UCSD-AML1 (cell line): Measurements from ENCODE around the gene SEC14L2.
"Not testable (repeated sequence)": the region's sequence is repeated elsewhere in the genome, so short reads cannot be mapped to it uniquely, and the experiment has no call there.

Source experiments
- DNase-seq: peaks from one replicate; lab custom pipeline; 2025; ENCODE audit not compliant: unreplicated experiment; lab: John Stamatoyannopoulos, UW

The SEC14L2 gene

DNA sequence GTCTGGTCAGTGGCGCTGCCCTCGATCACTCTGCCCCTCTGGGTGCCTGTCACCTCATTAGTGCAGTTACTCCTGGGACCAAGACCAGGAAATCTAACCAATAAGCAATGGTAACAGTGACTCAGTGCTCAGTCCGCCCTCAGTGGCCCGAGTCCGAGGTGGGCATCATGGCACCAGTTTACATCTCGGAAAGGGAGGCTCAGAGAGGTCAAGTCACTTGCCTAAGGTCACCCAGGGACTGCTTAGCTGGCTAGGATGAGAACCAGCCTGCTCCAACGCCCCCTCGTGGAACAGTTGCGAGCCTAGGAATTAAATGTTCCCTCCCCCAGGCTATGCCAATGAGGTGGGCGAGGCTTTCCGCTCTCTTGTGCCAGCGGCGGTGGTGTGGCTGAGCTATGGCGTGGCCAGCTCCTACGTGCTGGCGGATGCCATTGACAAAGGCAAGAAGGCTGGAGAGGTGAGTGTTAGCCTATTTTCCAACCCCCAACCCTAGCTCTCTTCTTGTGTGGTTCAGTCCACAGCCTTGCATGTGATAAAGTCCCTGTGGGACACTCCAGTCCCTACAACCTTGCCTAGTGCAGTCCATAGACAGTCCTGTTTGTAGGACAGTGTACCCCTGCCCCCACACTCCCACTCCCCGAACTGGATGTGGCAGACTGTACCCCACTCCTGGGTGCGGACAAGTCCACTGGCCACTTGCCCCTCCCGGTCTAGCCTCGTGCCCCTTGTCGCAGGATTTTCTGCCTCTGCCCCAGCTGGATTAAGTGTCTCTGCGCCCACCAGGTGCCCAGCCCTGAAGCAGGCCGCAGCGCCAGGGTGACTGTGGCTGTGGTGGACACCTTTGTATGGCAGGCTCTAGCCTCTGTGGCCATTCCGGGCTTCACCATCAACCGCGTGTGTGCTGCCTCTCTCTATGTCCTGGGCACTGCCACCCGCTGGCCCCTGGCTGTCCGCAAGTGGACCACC lies 29.9 kb downstream of the SEC14L2 start:
- peak; percentile 76 for DNase-seq

DNA sequence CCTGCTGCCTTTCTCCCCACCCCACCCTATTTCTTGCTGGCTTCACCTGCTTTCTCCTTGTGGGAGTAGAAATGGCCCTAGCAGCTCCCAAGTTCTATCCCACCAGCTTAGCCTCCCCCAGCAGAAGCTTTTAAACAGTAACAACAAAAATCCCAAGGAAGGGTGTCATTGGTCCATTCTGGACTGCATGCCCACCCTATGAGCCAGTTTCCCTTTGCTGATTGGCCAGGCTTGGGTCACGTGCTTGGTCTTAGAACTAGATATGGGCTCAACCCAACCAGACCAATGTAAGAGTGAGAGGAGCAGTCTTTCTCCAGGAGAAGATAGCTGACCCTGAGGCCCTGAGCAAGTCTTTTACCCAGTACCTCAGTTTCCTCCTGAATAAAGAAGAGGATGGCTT lies 31.1 kb downstream of the SEC14L2 start:
- no peak for DNase-seq

DNA sequence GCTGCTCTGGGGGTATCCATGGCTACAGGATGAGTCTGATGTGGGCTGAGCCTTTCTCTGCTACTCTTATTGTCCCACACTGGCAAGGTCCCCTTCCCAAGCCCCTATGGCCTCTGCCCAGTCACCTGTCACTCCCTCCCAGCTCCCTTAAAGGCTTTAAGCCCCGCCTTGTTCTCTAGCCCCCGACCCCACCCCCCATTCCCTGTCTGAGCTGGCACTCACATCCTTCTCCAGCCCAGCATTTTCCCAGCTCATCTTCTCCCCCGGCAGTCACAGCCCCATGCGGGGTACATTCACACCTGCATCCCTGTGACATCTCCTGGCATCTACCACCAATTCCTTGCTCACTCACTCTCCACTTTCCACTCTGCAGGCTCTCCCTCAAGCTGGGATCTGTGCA lies 33.1 kb downstream of the SEC14L2 start:
- DNase-seq: no peak

DNA sequence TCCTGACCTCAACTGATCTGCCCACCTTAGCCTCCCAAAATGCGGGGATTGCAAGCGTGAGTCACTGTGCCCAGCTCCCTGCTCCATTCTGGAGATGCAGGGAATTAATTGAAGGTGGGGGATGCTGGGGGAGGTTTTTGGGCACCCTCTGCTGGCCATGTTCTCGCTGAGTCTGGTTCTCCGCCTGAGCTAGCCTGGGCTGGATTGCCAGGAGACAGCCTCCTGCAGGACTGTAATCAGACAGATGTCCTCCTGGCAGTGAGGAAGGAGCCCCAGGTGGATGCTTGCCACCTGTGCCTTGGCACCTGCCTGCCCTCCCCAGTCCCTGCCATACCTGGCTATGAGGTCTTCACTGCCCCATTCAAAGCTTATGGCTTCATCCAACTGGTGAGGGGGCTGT lies 34.1 kb downstream of the SEC14L2 start:
- no peak for DNase-seq

DNA sequence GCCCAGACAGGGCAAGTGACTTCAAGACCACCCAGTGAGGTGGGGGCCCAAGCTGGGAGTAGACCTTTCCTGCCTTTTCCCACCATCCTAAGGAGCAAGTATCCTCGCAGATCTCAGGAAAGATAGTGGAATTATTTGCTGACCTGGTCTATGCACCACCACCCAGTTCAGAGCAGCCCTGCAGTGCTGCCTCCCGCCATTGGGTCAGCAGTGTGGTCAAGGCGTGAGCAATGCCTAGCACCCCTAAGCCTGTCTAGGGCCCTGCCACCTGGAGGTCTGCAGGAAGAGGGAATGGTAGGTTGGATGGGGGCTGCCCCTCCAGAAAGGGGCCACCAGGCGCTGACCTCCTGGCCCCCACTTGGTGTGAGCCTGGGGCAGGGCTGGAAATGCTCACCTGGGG lies 35.3 kb downstream of the SEC14L2 start:
- no peak for DNase-seq

DNA sequence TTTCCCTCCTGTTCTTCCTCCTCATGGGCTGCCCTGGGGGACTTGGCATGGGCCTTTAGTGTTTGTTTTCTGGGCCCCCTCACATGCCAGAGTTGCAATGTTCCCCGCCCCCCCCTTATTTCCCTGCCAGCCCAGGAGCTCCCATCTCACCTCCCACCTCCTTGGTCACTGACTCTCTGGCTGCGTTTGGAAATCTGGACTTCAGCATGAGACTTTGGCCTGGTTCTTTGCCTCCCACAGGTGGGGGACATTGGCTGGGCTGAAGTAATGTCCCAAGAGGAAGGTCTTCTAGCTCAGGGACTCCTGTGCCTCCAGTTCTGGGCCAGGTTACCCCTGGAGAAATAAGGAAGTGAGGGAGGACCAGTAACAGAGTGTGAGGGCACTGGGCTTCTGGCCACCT lies 35.7 kb downstream of the SEC14L2 start:
- no peak for DNase-seq

DNA sequence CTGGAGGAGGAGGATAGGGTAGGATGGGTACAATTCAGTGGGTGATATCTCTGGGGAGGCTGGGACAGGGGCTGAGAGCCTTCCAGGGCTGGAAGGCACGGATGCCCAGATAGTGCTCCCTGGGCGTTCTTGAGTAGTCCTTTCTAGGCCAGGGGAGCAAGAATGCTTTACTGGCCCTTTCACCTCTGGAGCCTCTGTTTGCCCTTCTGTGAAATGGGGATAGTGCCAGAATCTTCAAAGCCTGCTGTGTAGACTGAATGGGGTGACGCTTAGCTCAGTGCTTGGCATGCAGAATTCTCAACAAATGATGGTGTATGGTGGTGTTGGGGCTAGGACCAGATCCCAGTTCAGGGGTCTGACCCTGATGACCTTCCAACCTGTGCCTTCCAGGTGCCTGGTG lies 36.4 kb downstream of the SEC14L2 start:
- no peak for DNase-seq

DNA sequence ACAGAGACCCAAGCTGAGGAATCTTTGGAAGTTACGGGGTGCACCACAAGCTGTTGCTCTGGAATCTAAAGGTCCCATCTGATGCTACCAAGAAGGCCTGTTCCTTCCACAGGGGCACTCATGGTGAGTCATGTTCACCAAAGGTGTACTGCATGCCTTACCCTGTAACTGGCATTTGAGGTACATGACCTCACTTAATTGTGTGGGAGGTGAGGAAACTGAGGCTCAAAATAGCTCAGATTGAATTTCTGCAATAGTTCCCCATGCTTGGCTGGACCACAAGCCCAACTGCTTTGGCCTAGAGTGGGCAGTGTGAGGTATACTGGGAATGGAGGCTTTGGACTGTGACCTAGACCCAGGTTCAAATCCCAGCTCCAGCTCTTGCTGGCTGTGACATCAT lies 37.0 kb downstream of the SEC14L2 start:
- DNase-seq: no peak

DNA sequence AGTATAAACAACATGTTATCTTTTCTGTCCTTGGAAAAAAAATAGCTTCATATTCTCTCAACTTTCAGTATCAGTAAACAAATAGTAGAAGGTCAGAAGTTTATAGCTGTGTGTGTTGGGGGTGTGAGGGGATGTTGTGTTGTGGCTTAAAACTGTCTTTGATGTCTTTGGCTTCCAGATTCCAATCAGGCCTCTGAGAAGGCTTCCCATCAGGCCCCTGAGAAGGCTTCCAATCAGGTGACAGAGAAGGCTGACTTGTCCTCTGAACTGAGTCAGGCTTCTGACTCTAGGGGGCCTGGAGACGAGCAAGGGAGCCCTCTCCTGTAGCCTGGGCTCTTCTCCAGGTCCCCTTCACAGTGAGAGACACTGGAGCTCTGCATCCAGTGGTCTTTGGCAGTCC lies 38.0 kb downstream of the SEC14L2 start:
- DNase-seq: no peak

DNA sequence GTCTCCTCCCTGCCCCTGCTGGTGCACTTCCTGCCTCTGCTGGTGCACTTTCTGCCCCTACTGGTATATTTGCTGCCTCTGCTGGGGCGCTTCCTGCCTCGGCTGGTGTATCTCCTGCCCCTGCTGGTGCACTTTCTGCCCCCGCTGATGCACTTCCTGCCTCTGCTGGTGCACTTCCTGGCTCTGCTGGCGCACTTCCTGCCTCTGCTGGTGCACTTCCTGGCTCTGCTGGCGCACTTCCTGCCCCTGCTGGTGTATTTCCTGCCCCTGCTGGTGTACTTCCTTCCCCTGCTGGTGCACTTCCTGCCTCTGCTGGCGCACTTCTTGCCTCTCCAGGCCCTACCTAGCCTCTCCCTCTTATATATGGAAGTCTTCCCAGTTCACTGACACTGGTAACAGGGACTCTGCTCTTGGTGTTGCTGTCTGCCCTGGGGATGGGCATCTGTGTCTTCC lies 38.9 kb downstream of the SEC14L2 start:
- peak; percentile 83 for DNase-seq

DNA sequence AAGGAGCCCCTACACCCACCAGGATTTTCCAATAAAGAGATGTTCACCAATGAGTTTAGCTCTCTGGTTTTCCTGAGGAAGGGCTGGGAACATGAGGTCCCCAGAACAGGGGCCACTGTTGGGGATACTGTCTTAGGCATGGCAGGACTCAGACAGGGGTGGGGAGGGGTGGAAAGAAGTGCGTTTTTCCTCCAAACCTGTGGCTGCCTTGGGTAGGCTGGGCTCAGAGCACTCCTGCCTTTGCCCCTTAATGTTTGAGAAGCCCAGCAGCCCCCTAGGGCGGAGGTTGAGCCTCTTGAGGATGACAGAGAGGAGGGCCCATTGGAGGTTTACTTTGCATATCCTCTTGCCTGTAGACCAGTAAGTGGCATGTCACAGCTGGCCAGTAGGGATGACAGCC lies 39.4 kb downstream of the SEC14L2 start:
- DNase-seq: no peak

DNA sequence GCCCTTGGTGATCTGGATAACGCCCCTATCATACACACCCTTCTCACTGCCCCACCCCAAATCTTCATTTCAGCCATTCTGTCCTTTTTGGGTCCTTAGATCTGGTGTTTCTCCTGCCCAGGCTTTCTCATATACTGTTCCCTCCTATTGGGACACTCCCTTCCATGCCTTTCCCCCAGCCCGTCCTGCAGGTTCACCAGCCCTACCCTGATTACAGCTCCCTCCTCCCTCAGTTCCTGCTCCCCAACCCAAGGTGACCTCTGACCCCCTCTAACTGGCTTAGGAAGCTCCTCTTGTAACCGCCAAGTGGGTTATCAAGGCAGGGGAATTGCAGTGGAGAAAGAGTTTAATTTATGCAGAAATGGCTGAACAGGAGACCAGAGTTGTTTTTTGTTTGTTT lies 41.7 kb downstream of the SEC14L2 start:
- DNase-seq: no peak

DNA sequence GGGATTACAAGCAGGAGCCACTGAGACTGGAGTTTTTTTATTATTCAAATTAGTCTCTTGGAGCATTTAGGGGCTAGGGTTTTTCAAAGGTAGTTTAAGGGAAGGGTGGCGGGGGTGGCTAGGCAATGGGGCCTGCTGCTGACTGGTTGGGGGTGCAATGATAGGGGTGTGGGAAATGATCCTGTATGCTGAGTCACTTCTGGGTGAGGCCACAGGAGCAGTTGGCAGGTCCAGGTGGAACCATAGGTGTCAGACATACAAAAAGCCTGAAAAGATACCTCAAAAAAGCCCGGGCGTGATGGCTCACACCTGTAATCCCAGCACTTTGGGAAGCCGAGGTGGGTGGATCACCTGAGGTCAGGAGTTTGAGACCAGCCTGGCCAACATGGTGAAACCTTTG lies 42.4 kb downstream of the SEC14L2 start:
- no peak for DNase-seq

DNA sequence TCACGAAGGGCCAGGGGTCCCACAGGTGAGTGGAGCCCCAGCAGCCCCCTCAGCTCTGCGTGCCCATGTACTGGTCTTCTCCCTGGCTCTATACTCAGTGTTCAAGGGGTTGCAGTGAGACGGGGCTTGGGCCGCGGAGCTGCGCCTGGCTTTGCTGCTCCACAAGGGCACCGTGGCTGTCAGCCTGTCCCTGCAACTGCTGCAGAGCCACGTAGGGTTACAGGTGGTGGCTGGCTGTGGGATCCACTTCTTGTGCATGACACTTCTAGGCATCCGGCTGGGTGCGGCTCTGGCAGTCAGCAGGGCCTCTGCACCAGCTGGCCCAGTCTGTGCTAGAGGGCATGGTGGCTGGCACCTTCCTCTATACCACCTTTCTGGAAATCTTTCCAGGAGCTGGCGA lies 43.0 kb downstream of the SEC14L2 start:
- no peak for DNase-seq

DNA sequence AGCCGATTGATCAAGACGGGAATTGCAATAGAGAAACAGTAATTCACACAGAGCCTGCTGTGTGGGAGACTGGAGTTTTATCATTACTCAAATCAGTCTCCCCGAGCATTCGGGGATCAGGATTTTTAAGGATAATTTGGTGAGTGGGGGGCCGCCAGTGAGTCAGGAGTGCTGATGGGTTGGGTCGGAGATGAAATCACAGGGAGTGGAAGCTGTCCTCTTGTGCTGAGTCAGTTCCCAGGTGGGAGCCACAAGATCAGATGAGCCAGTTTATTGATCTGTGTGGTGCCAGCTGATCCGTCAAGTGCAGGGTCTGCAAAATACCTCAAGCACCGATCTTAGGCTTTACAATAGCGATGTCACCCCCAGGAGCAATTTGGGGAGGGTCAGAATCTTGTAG lies 44.3 kb downstream of the SEC14L2 start:
- no peak for DNase-seq

DNA sequence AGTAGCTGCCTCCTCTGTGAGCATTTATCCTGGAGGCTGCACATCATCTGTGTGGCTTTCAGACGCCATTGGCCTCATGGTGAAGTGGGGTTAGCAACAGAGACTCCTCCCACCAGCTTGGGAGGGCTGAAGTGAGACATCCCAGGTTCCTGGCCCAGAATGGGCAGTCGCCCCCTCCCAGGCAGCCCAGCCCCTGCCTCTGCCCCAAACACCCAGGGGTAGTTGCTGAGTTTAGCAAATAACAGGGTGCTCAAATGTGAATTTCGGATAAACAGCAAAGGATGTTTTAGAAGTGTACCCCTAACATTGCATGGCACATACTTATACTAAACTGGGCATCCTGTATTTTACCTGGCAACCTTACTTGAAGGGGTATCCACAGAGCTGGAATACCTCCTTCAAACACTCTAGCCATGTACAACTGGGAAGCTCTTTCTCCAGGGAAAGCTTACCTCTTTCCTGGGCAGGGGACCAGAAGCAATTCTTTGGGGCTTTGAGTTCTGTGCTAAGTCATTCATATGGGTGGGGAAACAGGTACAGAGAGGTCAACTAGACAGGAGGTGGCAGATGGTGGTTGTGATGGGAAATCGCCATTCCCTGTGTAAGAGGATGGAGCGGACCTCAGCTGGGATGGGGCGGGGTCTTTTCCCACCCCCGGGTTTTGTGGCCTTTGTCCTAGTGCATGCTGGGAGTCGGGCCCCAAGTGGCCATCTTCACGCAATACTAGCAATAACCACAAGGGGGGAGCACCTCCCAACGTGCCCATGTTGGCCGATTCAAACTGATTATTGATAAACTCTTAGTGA lies 48.0 kb downstream of the SEC14L2 start:
- peak; percentile 67 for DNase-seq

DNA sequence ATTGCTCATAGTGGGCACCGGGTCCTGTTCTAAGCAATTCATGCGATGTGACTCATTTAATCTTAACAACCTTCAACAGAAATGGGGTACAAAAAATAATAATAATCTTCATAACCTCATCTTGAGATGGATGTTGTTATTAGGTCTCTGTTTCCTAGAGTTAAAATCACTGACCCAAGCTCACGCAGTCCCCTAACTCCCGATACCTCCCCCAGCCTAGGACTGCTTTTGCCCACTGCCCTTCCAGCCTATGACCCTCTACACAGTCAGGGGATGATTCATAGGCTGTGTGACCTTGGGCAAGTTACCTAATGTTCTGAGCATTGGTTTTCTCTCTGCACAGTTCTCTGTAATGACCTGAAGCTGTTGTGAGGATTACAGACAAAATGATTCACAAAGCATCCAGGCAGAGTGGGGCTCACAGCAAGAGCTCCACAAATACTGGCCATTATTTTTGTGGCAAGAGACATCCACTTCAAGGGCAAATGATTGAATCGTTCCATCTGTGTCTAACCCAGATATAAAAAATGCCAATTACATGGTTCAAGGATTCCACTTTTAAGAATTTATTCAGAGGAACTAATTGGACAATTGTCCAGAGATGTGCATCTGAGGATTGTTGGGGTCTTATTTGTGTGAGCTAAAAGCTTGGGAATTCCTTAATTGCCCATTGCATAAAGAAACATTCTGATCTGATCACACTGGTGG lies 48.8 kb downstream of the SEC14L2 start:
- no peak for DNase-seq

DNA sequence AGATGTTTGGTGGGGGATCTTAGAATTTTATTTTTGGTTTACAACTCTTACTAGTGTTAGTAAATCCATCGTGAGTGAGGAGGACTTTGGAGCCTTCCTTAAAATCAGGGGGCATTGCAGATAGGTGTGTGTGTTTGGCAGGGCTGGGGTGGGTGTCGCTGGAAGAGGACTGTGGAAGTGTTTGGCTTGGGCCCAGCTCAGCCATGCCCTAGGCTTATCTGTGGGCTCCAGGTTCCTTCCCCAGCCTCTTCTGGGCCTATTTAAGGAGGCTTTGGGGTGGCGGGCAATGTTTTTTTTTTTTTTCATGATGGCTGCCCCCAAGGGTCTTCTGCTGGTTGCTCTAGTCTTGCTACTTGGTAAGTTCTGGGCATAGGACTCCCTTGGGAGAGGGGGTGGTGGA lies 50.8 kb downstream of the SEC14L2 start:
- no peak for DNase-seq

DNA sequence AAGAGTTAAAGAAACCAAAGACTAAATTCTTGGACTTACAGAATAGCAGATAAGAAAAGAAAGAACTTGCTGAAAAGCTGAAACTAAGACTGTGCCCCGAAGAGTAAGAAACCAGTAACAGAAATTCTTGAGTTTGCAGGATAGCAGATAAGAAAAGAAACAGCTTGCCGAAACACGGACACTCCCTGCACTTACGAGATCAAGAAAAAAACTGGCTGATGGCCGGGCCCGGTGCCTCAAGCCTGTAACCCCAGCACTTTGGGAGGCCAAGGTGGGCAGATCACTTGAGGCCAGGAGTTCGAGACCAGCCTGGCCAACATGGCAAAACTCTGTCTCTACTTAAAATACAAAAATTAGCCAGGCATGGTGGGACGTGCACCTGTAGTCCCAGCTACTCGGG lies 54.7 kb downstream of the SEC14L2 start:
- DNase-seq: not testable (repeated sequence)

DNA sequence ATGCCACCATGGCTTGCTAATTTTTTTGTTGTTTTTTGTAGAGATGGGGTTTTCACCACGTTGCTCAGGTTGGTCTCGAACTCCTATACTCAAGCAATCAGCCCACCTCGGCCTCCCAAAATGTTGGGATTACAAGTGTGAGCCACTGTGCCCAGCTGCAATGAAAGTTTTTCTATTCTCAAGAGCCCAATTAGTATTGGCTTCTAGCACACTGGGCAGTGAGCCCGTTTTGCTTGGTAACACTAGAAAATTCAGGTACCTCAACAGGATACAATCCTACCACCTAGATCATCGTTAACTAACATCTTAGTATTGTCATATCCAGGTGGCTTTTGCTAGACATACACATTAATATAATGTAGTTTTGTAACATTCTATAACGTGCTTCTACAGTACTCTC lies 56.0 kb downstream of the SEC14L2 start:
- DNase-seq: no peak

DNA sequence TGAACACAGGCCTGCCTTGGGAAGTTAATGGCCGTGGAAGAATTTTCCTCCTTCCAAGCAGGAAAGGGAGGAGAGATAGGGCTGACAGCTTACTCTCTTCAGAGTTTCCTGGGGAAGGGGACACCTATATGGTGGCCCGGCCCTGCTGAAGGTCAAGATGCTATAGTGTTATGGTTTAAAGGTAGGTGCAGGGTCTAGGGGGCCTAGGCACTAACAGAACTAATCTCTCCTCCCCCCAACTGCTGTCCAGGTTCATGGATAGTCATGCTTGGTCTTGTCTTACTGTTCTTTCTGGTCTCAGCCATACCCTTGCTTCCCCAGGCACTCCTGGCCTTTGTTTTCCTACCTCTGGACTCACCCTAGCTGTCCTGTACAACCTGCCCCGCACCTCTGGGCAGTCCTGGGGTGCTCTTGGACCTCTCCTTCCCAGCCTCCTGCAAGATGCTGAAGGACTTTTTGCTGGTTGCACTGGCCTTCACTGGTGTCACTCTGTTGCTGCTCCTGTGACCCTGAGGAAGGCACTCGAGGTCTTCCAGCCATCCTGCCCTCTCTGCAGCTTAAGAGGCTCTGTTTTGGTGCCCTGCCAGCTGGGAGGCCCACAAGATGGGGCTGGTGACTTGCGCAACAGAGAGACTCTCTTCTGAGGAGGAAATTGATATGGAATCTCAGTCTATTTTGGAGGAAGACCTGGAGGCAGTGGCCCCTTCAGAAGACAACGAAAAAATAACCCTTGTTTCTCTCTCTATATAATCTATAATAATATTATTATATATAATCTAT lies 57.1 kb downstream of the SEC14L2 start:
- peak; percentile 16 for DNase-seq
